Activated naive CD4-positive, alpha-beta T cell treated with Interleukin-2 at 50 U/mL for 16 hours (primary cell): ENCODE measurements around the gene LCN6.
"Not testable (repeated sequence)": the region's sequence is repeated elsewhere in the genome, so short reads cannot be mapped to it uniquely, and the experiment has no call there.

Experiments
- DNase-seq: peaks from one replicate; pipeline ENCODE4 v3.0.0-alpha.2; 2020

LCN6 gene

GRCh38 chr9:136722093-136722968 lies 26.0 kb downstream of the LCN6 start:
- no peak for DNase-seq

- no peak for DNase-seq
These were observed 26.8 kb downstream of the LCN6 start for GRCh38 chr9:136721339-136722092.

- DNase-seq, result no peak
These were observed 27.4 kb downstream of the LCN6 start for GRCh38 chr9:136720898-136721338.

GRCh38 chr9:136720251-136720897 lies 28.0 kb downstream of the LCN6 start:
- DNase-seq, result no peak

- DNase-seq, result no peak
These were observed 29.0 kb downstream of the LCN6 start for GRCh38 chr9:136719195-136719880.

- no peak for DNase-seq
These were observed 29.8 kb downstream of the LCN6 start for GRCh38 chr9:136718345-136719194.

- no peak for DNase-seq
These were observed 30.9 kb downstream of the LCN6 start for GRCh38 chr9:136717399-136717798.

GRCh38 chr9:136714893-136715274 lies 33.4 kb downstream of the LCN6 start:
- DNase-seq, result no peak

- DNase-seq, result no peak
These were observed 34.0 kb downstream of the LCN6 start for GRCh38 chr9:136714096-136714892.

GRCh38 chr9:136713550-136713949 lies 34.8 kb downstream of the LCN6 start:
- no peak for DNase-seq

- no peak for DNase-seq
These were observed 35.4 kb downstream of the LCN6 start for GRCh38 chr9:136712690-136713544.

- no peak for DNase-seq
These were observed 36.3 kb downstream of the LCN6 start, which contains the start of gene DIPK1B for GRCh38 chr9:136711751-136712689. Gene DIPK1B, plus strand, starts transcription at chr9:136712572. Its CDS starts 94 bp downstream, at chr9:136712666.

- not testable (repeated sequence) for DNase-seq
These were observed 37.1 kb downstream of the LCN6 start for GRCh38 chr9:136711219-136711648.

GRCh38 chr9:136710543-136710942 lies 37.8 kb downstream of the LCN6 start:
- no peak for DNase-seq

- no peak for DNase-seq
These were observed 38.7 kb downstream of the LCN6 start for GRCh38 chr9:136709454-136710109.

GRCh38 chr9:136707849-136708517 lies 40.3 kb downstream of the LCN6 start:
- DNase-seq, result no peak

- DNase-seq, result no peak
These were observed 41.3 kb downstream of the LCN6 start for GRCh38 chr9:136707011-136707410.

- no peak for DNase-seq
These were observed 42.8 kb downstream of the LCN6 start for GRCh38 chr9:136705564-136705963.
